ENCODE data around the gene CPS1.

DNA sequence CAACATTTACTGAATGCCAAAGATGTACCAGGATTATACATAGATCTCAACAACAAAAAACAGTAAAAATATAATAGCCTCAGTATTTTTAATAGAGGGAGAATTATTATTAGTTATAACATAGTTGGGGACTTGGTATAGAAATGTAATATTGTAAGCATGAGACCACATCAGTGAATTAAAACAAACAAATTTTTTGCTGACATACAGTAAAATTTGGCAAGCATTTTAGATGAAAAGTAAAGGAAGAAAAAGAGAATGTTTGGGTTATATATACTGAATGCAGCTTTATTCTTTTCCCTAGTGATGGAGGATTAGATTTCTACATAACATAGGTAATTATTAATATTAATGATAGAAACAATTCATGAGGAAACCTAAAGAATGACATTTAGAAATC is 10.9 kb downstream of the CPS1 start:
- TF ChIP-seq, protein P1, sequence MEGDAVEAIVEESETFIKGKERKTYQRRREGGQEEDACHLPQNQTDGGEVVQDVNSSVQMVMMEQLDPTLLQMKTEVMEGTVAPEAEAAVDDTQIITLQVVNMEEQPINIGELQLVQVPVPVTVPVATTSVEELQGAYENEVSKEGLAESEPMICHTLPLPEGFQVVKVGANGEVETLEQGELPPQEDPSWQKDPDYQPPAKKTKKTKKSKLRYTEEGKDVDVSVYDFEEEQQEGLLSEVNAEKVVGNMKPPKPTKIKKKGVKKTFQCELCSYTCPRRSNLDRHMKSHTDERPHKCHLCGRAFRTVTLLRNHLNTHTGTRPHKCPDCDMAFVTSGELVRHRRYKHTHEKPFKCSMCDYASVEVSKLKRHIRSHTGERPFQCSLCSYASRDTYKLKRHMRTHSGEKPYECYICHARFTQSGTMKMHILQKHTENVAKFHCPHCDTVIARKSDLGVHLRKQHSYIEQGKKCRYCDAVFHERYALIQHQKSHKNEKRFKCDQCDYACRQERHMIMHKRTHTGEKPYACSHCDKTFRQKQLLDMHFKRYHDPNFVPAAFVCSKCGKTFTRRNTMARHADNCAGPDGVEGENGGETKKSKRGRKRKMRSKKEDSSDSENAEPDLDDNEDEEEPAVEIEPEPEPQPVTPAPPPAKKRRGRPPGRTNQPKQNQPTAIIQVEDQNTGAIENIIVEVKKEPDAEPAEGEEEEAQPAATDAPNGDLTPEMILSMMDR (IDR thresholded peaks at IDR 0.05; ENCODE audit: low read length): no peak
- TF ChIP-seq EZH2 (IDR thresholded peaks at IDR 0.05; ENCODE audit: borderline replicate concordance, low read length): no peak

Data from OCI-LY1 (cell line).